ENCODE measurements around the gene SRP54.
"Not testable (repeated sequence)": the region's sequence is repeated elsewhere in the genome, so short reads cannot be mapped to it uniquely, and the experiment has no call there.

SRP54 gene
- total RNA-seq: 80.9 to 167 reads per million in 2 experiments

- DNase-seq (ENCODE audit: low read depth): peak; percentile 100
These were observed at the start of gene SRP54 for GRCh38 chr14:34982421-34983147. TSS of gene SRP54 (plus strand) at chr14:34982992. CDS start at chr14:34996710, 13,718 bp downstream.

- no peak for DNase-seq (ENCODE audit: low read depth)
These were observed 49.5 kb upstream of the SRP54 start for GRCh38 chr14:34933301-34933700.

- no peak for DNase-seq (ENCODE audit: low read depth)
These were observed 47.3 kb upstream of the SRP54 start for GRCh38 chr14:34935488-34935887.

GRCh38 chr14:34937442-34937841 is 45.4 kb upstream of the SRP54 start:
- DNase-seq (ENCODE audit: low read depth): no peak

GRCh38 chr14:34937876-34938275 is 44.9 kb upstream of the SRP54 start:
- DNase-seq (ENCODE audit: low read depth): no peak

GRCh38 chr14:34943506-34943905 is 39.3 kb upstream of the SRP54 start:
- no peak for DNase-seq (ENCODE audit: low read depth)

GRCh38 chr14:34944744-34945143 is 38.0 kb upstream of the SRP54 start:
- no peak for DNase-seq (ENCODE audit: low read depth)

GRCh38 chr14:34946699-34947098 is 36.1 kb upstream of the SRP54 start:
- DNase-seq (ENCODE audit: low read depth): no peak

- no peak for DNase-seq (ENCODE audit: low read depth)
These were observed 31.5 kb upstream of the SRP54 start for GRCh38 chr14:34951286-34951685.

GRCh38 chr14:34956931-34957330 is 25.9 kb upstream of the SRP54 start:
- no peak for DNase-seq (ENCODE audit: low read depth)

- DNase-seq (ENCODE audit: low read depth): no peak
These were observed 25.0 kb upstream of the SRP54 start for GRCh38 chr14:34957771-34958286.

- not testable (repeated sequence) for DNase-seq (ENCODE audit: low read depth)
These were observed 20.7 kb upstream of the SRP54 start for GRCh38 chr14:34962106-34962505.

- DNase-seq (ENCODE audit: low read depth): no peak
These were observed 17.6 kb upstream of the SRP54 start for GRCh38 chr14:34964977-34965764.

GRCh38 chr14:34965912-34966311 is 16.9 kb upstream of the SRP54 start:
- DNase-seq (ENCODE audit: low read depth): no peak

- no peak for DNase-seq (ENCODE audit: low read depth)
These were observed 16.4 kb upstream of the SRP54 start for GRCh38 chr14:34966413-34966812.

GRCh38 chr14:34970665-34971064 is 12.1 kb upstream of the SRP54 start:
- DNase-seq (ENCODE audit: low read depth): no peak

- DNase-seq (ENCODE audit: low read depth): no peak
These were observed 11.4 kb upstream of the SRP54 start for GRCh38 chr14:34971381-34971780.

- DNase-seq (ENCODE audit: low read depth): no peak
These were observed 11.0 kb upstream of the SRP54 start for GRCh38 chr14:34971801-34972200.

GRCh38 chr14:34978444-34978843 is 4.3 kb upstream of the SRP54 start:
- DNase-seq (ENCODE audit: low read depth): no peak

- no peak for DNase-seq (ENCODE audit: low read depth)
These were observed 2.4 kb upstream of the SRP54 start for GRCh38 chr14:34980337-34980900.

- DNase-seq (ENCODE audit: low read depth): peak; percentile 9
These were observed 910 bp upstream of the SRP54 start for GRCh38 chr14:34981743-34982420.

GRCh38 chr14:34983148-34983760 is 462 bp downstream of the SRP54 start:
- no peak for DNase-seq (ENCODE audit: low read depth)
